ENCODE data around the gene APBB3.

APBB3 gene

DNA sequence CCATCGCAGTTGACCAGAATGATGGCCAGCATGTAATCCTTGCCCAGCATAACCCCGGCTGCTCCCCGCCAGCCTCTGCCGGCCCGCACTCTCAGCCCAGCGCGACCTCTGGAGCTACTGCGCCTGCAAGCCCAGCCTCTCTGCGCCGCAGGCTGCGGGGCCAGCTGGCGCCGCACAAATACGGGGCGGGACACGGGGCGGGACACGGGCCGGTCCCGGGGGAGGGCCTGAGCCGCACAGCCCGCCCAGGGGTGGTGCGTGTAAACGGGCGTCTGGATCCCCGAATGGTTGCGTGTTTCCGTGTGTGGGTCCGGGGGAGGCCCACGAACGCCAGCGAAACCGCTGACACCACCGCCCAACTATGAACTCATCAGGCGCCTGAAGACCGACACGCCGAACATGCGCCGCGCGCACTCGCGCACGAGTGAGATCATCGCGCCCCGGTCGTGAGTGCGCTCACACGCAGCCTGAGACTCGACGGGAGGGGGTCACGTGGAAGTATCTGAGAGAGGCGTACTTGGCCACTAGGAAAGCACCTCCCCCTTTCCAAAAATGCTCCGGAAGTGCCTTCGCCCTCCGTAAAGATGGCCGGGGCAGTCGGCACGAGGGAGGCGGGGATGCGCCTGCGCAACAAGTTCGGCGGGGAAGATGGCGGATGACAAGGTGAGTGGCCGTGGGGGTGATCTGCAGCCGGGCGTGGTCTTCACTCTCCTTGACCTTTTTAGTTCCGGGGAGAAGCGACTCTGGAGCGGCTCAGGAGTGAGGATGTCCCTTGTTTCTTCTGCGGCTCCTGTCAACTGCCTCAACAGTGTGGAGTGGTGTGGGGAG lies at the start of gene APBB3, which contains the start of gene SLC35A4:
APBB3 (minus strand) TSS at position 403 of the 828 bp plus-strand sequence; CDS start at position 50, 353 bp downstream.
SLC35A4 (plus strand) TSS at position 633 of the 828 bp plus-strand sequence. CDS start 2,342 bp downstream, outside the sequence.
- no peak for TF ChIP-seq CTCF (IDR thresholded peaks at IDR 0.05; ENCODE audit: low read depth, low read length, missing control alignments)
- peak; percentile 95 for DNase-seq (ENCODE audit: extremely low read depth, low read depth)
- H3K4me3 ChIP-seq (replicated peaks; ENCODE audit: low read depth, low read length), result peak within 1 kb of the TSS; percentile 96

DNA sequence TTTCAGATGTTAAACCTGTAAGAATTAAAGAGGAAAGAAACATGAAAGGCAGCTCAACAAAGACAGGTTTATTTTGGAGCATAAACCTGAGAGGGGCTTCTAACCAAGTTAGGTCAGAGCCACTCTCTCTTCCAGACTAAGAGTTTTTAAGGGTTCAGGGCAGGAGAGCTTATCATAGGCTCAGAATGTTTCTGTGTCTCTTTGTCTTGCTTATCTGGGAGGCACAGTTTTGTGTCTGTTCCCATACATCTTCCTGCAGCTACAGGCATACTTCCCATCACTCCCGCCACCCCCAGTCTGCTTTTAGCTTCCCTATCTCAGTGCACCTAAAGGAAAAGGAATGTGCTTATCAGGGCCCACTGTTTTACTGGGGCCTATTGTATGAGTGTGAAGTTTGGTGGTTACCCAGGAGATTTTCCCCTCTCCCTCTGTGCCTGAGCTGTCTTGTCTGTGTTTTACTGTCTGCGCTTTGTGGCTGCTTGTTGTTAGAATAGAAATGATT lies 46.7 kb upstream of the APBB3 start:
- no peak overlapping the region for H3K4me3 ChIP-seq (replicated peaks; ENCODE audit: low read depth, low read length)
- no peak for DNase-seq (ENCODE audit: extremely low read depth, low read depth)
- TF ChIP-seq CTCF (IDR thresholded peaks at IDR 0.05; ENCODE audit: low read depth, low read length, missing control alignments), result no peak

DNA sequence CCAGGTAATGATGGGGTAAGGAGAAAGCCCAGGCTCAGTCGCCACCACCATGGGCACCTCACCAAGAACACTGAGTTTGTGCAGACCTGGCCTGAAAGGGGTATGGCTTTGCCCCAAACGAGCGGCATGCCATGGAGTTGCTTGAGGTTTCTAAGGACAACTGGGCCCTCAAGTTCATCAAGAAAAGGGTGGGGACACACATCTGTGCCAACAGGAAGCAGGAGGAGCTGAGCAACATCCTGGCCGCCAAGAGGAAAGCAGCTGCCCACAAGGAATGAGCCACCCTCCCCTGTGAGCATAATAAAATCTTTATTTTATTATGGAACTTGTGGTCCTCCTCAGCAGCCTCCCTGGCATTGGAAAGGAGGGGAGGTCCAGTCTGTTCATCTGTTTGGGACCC lies 44.7 kb upstream of the APBB3 start:
- H3K4me3 ChIP-seq (replicated peaks; ENCODE audit: low read depth, low read length), result no peak overlapping the region
- no peak for TF ChIP-seq CTCF (IDR thresholded peaks at IDR 0.05; ENCODE audit: low read depth, low read length, missing control alignments)
- DNase-seq (ENCODE audit: extremely low read depth, low read depth), result no peak

GRCh38 chr5:140608722-140609121 lies 44.3 kb upstream of the APBB3 start:
- no peak for TF ChIP-seq CTCF (IDR thresholded peaks at IDR 0.05; ENCODE audit: low read depth, low read length, missing control alignments)
- DNase-seq (ENCODE audit: extremely low read depth, low read depth), result no peak
- no peak overlapping the region for H3K4me3 ChIP-seq (replicated peaks; ENCODE audit: low read depth, low read length)

DNA sequence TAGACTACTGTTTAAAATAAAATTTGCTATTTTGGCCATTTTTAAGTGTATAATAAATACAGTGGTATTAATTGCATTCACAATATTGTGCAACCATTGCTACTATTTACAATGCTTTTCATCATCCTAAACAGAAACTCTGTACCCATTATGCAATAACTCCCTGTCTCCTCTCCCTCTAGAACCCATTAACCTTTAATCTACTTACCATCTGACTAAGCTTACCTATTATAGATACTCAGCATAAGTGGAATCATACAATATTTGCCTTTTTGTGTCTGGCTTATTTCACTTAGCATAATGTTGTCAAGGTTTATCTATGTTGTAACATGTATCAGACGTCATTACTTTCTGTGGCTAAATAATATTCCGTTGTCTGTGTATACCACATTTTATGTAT lies 42.6 kb upstream of the APBB3 start:
- no peak for TF ChIP-seq CTCF (IDR thresholded peaks at IDR 0.05; ENCODE audit: low read depth, low read length, missing control alignments)
- no peak overlapping the region for H3K4me3 ChIP-seq (replicated peaks; ENCODE audit: low read depth, low read length)
- DNase-seq (ENCODE audit: extremely low read depth, low read depth), result no peak

DNA sequence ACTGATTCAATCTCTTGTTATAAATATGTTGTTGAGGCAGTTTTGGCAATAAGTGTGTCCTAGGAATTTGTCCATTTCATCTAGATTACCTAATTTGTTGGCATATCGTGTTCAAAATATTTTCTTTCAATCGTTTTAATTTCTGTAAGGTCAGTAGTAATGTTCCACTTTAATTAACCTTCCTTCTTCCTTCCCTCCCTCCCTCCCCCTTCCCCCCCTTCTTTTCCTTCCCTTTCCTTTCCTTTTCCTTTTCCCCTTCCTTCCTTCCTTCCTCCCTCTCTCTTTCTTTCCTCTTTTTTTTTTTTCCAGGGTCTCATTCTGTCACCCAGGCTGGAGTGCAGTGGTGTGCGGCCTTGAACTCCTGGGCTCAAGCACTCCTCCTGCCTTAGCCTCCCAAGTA lies 41.5 kb upstream of the APBB3 start:
- DNase-seq (ENCODE audit: extremely low read depth, low read depth), result no peak
- H3K4me3 ChIP-seq (replicated peaks; ENCODE audit: low read depth, low read length), result no peak overlapping the region
- no peak for TF ChIP-seq CTCF (IDR thresholded peaks at IDR 0.05; ENCODE audit: low read depth, low read length, missing control alignments)

All from HFF-Myc (cell line).